ENCODE measurements around the gene MYO18A.

DNA sequence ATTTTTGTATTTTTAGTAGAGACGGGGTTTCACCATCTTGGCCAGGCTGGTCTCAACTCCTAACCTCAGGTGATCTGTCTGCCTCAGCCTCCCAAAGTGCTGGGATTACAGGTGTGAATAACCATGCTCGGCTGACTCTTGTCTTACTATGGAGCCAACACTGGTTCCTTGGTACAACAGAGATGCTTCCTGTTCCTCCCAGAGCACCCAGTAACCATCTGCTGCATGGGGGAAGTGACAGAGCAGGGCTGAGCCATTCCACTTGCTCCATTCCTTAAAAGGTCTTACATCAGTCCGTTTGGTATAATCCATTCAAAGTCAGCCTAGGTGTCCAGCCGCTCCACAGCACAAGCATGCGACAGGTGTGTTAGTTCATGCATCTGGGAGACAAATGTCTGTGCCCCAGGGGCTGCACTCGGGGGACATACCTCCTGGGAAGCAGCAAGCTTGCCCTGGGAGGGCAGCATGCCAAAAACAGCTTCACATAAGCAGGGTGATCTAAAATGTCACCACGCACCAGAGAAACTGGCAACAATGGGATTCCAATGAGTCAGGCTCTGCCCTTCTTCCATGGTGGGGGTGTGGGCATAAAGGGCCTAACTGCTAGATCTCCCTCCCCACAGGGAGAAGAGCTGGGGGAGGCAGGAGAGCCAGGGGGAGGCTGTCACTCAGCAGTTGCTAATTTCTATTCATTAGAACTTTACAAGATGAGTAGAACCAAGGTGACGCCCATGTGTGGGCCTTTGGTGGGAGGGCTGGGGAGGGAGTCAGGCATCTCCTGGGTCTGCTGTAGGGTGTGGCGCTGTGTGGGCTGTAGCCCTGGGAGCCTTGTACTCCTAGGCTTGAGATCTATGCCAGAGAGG, 101.8 kb downstream of the MYO18A start:
- TF ChIP-seq CTCF (IDR thresholded peaks at IDR 0.05) (no peak), ZFX (IDR thresholded peaks at IDR 0.05; ENCODE audit: borderline replicate concordance) (no peak)

Measured in 22Rv1 (cell line).